GM20000 (cell line): ENCODE results near the gene GP1BB.
"Not testable (repeated sequence)": the region's sequence is repeated elsewhere in the genome, so short reads cannot be mapped to it uniquely, and the experiment has no call there.

Experiments
- DNase-seq: peaks from one replicate; pipeline ENCODE4 v3.0.0; 2012; ENCODE audit warnings: low spot score
- TF ChIP-seq, protein P1 (sequence below): IDR thresholded peaks from 2 replicates; pipeline ENCODE4 v1.5.1; 2012; ENCODE audit warnings: mild to moderate bottlenecking, control low read depth; ENCODE audit errors: extremely low read depth, missing control alignments

Gene GP1BB

DNA sequence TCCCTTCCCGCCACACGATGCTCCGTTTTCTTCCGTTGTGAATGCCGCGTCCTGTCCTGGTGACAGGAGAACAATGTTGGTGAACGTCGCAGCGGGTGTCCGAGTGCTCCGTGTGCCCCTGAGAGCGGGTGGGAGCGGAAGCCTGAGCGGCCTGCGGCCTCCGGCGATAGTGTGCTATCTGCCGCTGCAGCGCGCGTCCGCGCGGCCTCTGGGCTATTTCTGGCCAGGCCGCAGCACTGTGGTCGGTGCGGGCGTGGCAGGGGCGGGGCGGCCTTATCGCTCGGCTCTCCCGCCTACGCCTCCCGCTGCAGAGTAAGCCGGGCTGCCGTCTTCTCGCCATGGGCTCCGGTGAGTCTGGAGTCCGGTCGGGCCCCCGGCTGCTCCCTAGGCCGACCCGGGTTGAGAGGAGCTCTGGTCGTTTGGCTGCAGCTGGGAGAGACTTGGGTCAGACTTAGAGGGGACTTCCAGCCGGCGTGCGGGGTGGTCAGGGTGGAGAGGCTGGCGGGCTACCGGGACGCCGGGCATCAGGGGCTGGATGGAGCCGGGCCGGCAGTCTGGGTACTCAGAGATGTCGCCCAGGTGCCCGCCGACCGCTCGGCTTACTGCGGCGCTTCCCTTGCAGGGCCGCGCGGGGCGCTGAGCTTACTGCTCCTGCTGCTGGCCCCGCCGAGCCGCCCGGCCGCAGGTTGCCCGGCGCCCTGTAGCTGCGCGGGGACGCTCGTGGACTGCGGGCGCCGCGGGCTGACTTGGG is at the start of gene GP1BB:
TSS of gene GP1BB (plus strand) at position 308 of the 751 bp plus-strand sequence. CDS start at position 339, 31 bp downstream.
- peak; percentile 66 for DNase-seq
- TF ChIP-seq, protein P1, sequence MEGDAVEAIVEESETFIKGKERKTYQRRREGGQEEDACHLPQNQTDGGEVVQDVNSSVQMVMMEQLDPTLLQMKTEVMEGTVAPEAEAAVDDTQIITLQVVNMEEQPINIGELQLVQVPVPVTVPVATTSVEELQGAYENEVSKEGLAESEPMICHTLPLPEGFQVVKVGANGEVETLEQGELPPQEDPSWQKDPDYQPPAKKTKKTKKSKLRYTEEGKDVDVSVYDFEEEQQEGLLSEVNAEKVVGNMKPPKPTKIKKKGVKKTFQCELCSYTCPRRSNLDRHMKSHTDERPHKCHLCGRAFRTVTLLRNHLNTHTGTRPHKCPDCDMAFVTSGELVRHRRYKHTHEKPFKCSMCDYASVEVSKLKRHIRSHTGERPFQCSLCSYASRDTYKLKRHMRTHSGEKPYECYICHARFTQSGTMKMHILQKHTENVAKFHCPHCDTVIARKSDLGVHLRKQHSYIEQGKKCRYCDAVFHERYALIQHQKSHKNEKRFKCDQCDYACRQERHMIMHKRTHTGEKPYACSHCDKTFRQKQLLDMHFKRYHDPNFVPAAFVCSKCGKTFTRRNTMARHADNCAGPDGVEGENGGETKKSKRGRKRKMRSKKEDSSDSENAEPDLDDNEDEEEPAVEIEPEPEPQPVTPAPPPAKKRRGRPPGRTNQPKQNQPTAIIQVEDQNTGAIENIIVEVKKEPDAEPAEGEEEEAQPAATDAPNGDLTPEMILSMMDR, result no peak

DNA sequence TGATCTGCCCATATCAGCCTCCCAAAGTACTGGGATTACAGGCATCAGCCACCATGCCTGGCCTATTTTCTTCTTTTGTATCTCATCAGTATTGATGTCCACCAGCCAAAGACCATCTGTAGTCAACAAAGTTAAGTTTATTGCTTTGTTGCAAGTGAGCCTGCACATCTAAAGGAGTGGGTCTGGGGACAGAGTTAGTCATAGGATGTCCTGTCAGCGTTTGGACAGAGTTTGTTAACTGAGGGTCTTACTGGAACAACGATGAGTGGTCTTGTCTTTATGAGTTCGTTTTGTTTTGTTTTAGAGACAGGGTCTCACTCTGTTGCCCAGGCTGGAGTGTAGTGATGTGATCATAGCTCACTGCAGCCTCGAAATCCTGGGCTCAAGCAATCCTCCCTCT is 49.7 kb upstream of the GP1BB start:
- TF ChIP-seq, protein P1, result no peak
- DNase-seq, result no peak

GRCh38 chr22:19674129-19674928 is 49.0 kb upstream of the GP1BB start:
- no peak for DNase-seq
- TF ChIP-seq, protein P1, result no peak

DNA sequence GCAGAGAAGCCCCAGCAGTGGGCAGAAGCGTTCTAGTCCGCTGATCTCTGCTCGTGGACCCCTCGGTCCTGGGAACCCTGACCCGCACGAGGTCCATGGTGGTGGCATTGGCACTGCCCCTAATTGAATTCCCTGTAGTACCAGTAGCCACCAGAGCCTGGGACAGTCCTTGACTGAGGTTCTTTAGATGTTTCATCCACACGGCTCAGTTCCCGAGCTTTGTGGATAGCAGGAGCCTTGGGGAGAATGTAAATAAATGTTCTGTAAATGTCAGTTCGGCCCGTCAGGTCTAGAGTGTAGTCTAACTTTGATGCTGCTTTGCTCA is 48.4 kb upstream of the GP1BB start:
- TF ChIP-seq, protein P1, result no peak
- DNase-seq, result no peak

DNA sequence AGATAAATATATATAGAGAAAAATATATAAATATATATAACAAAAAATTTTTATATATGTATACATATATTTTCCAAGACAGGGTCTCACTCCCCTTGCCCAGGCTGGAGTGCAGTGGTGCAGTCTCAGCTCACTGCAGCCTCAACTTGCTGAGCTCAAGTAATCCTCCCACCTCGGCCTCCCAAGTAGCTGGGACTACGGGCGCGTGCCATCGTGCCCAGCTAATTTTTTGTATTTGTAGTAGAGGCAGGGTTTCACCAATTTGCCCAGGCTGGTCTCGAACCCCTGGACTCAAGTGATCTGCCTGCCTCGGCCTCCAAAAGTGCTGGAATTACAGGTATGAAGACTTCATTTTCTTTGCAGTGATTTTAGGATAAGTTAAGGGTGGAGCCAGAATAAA is 47.9 kb upstream of the GP1BB start:
- TF ChIP-seq, protein P1, result no peak
- DNase-seq, result no peak

- not testable (repeated sequence) for DNase-seq
Observed at GRCh38 chr22:19676437-19676836, 46.9 kb upstream of the GP1BB start.

GRCh38 chr22:19678949-19679521 is 44.3 kb upstream of the GP1BB start:
- TF ChIP-seq, protein P1, result no peak
- DNase-seq, result no peak
